ENCODE data around the gene FAM151B.
A peak's percentile ranks its signal among the peaks of the same experiment; 100 is the strongest.

The FAM151B gene, protein sequence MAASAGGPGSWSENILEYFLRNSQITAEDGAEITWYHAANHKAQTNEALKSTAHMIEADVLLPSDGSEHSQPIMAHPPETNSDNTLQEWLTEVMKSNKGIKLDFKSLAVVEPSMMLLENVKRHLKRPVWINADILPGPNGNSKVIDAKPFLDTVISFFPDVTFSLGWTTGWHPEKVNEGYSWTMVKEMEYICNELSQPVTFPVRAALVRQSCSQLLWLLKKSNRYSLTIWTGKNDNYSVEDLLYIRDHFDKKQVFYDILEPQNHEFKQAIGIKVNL

DNA sequence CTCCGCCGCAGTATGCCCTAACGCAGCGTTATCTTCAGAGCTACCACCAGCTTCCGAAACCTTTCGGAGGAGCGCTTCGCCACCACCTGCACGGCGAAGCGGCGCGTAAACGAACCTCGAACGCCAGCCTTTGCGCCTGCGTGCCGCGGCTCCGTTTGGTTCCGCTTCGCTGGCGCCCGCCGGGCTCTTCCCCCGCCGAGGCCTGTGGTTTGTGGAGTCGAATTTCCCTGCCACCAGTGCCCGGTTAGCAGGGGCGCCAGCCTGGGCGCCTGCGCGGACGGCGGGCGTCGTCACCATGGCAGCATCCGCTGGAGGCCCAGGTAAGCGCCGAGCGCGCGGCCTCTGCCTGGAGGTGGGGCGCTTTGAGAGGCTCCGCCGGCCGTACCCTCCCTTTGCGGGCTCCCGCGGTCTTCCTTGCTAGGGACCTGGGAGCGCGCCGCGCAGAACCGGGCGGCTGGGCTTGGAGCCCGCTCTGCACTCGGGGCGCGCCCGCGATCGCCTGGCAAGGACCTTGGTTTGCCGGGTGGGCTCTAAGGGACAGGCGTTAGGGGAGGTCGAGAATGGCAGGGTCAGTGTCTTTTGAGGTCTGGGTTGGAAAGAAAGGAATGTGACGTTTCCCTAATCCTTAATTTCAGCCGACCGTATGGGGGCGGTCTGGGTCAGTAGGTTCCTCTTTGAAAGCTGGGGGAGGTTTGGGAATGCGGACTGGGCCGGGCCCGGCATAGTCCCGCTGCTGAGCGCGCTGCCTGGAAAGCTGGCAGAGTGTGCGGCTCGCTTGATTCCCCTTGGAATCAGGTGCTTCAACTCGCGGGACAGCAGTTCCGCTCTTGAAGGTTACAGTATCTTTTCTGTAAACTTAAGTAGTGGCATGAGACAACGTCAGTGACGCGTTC lies at the start of gene FAM151B:
Gene FAM151B, plus strand, starts transcription at position 272 of the 893 bp plus-strand sequence. Its CDS starts 24 bp downstream, at position 296.
- peak within 1 kb of the TSS; percentile 97 for H2AFZ ChIP-seq
- TF ChIP-seq, protein P1, sequence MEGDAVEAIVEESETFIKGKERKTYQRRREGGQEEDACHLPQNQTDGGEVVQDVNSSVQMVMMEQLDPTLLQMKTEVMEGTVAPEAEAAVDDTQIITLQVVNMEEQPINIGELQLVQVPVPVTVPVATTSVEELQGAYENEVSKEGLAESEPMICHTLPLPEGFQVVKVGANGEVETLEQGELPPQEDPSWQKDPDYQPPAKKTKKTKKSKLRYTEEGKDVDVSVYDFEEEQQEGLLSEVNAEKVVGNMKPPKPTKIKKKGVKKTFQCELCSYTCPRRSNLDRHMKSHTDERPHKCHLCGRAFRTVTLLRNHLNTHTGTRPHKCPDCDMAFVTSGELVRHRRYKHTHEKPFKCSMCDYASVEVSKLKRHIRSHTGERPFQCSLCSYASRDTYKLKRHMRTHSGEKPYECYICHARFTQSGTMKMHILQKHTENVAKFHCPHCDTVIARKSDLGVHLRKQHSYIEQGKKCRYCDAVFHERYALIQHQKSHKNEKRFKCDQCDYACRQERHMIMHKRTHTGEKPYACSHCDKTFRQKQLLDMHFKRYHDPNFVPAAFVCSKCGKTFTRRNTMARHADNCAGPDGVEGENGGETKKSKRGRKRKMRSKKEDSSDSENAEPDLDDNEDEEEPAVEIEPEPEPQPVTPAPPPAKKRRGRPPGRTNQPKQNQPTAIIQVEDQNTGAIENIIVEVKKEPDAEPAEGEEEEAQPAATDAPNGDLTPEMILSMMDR (IDR thresholded peaks at IDR 0.05), result no peak
- H3K9me3 ChIP-seq (ENCODE audit: control insufficient read depth, low read length), result no peaks in the 10 kb centered on the region
- no peaks in the 10 kb centered on the region for H3K79me2 ChIP-seq
- H3K27me3 ChIP-seq (ENCODE audit: control insufficient read depth, insufficient read depth, low read length), result no peaks in the 10 kb centered on the region
- H3K9ac ChIP-seq, result peak within 1 kb of the TSS; percentile 61
- H3K4me2 ChIP-seq (ENCODE audit: low read length), result peak within 1 kb of the TSS; percentile 88
- no peaks in the 10 kb centered on the region for H3K4me1 ChIP-seq
- peak within 1 kb of the TSS; percentile 88 for H3K27ac ChIP-seq
- H3K36me3 ChIP-seq (ENCODE audit: control insufficient read depth, insufficient read depth, low read length), result no peaks in the 10 kb centered on the region
- H3K4me3 ChIP-seq (ENCODE audit: low read depth, low read length), result peak within 1 kb of the TSS; percentile 90

DNA sequence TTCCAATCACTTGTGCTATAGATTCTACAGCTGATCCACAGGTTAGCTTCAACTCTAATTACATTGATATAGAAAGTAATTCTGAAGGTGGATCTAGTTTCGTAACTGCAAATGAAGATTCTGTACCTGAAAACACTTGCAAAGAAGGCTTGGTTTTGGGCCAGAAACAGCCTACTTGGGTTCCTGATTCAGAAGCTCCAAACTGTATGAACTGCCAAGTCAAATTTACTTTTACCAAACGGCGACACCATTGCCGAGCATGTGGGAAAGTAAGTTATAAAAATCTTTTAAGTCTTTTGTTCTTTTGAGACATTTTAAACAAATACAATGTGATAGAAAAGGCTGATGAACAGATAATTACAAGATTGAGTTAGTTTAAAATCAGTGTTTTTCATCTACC lies 49.2 kb upstream of the FAM151B start:
- H2AFZ ChIP-seq, result no peak overlapping the region
- H3K4me2 ChIP-seq (ENCODE audit: low read length), result no peak overlapping the region
- TF ChIP-seq, protein P1 (IDR thresholded peaks at IDR 0.05), result no peak
- H3K36me3 ChIP-seq (ENCODE audit: control insufficient read depth, insufficient read depth, low read length), result no peaks in the 10 kb centered on the region
- H3K4me1 ChIP-seq, result no peaks in the 10 kb centered on the region
- H3K27me3 ChIP-seq (ENCODE audit: control insufficient read depth, insufficient read depth, low read length), result no peaks in the 10 kb centered on the region
- H3K27ac ChIP-seq, result no peak overlapping the region
- H3K9me3 ChIP-seq (ENCODE audit: control insufficient read depth, low read length), result no peaks in the 10 kb centered on the region
- H3K79me2 ChIP-seq, result no peaks in the 10 kb centered on the region
- H3K9ac ChIP-seq, result no peak overlapping the region
- no peak overlapping the region for H3K4me3 ChIP-seq (ENCODE audit: low read depth, low read length)

DNA sequence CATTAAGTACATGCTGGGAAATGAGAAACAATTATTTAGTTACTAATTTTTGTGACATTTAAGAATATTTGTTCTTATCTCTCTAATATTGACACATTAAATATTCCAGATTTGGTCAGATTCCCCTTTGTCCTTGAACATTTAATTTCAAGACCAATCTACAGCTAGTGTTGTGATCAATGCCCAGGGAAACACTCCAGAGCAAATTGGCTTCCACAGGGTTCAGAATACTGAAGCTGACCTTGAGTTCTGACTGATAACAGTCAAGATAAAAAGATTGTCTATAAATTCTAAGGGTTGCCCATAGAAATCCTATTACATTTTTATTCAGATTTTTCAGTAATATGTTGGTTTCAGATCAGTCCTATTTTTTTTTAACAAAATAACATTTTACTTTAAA lies 48.7 kb upstream of the FAM151B start:
- Histone ChIP-seq H3K4me2 (ENCODE audit: low read length) (no peak overlapping the region), H2AFZ (no peak overlapping the region), H3K9me3 (ENCODE audit: control insufficient read depth, low read length) (no peaks in the 10 kb centered on the region), H3K36me3 (ENCODE audit: control insufficient read depth, insufficient read depth, low read length) (no peaks in the 10 kb centered on the region), H3K4me1 (no peaks in the 10 kb centered on the region), H3K79me2 (no peaks in the 10 kb centered on the region), H3K27ac (no peak overlapping the region), H3K9ac (no peak overlapping the region), H3K4me3 (ENCODE audit: low read depth, low read length) (no peak overlapping the region), H3K27me3 (ENCODE audit: control insufficient read depth, insufficient read depth, low read length) (no peaks in the 10 kb centered on the region)
- TF ChIP-seq, protein P1 (IDR thresholded peaks at IDR 0.05), result no peak

DNA sequence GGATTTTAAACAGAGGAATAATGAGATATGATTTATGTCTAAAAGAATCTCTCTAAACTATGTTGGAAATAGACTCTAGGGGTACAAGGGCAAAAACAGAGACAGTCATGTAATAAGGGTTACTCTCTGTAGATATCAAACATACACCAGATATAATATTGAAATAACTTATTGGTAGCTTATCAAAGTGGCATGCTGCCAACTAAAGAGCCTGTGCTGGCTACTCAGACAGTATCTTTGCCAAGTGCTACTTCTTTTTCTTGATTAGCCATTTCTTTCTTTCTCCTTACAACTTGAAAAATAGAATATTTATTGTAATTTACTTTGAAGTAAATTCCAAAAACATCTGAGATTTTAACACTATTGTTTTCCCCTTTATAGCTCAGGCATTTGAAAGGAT lies 45.2 kb upstream of the FAM151B start:
- Histone ChIP-seq H3K4me1 (no peaks in the 10 kb centered on the region), H2AFZ (no peak overlapping the region), H3K4me3 (ENCODE audit: low read depth, low read length) (no peak overlapping the region), H3K27me3 (ENCODE audit: control insufficient read depth, insufficient read depth, low read length) (no peaks in the 10 kb centered on the region), H3K9me3 (ENCODE audit: control insufficient read depth, low read length) (no peaks in the 10 kb centered on the region), H3K27ac (no peak overlapping the region), H3K4me2 (ENCODE audit: low read length) (no peak overlapping the region), H3K36me3 (ENCODE audit: control insufficient read depth, insufficient read depth, low read length) (no peaks in the 10 kb centered on the region), H3K9ac (no peak overlapping the region), H3K79me2 (no peaks in the 10 kb centered on the region)
- TF ChIP-seq, protein P1 (IDR thresholded peaks at IDR 0.05), result no peak

Measured in parathyroid adenoma (tissue), 2 donors.